ENCODE results near the gene LARGE1.

Gene LARGE1

GRCh38 chr22:33513388-33514338 lies 406.6 kb downstream of the LARGE1 start:
- DNase-seq, result no peak

- no peak for DNase-seq
These were observed 407.4 kb downstream of the LARGE1 start for GRCh38 chr22:33512908-33513307.

- DNase-seq, result no peak
These were observed 409.8 kb downstream of the LARGE1 start for GRCh38 chr22:33510429-33510904.

GRCh38 chr22:33504941-33505625 lies 415.2 kb downstream of the LARGE1 start:
- DNase-seq, result no peak

- no peak for DNase-seq
These were observed 424.2 kb downstream of the LARGE1 start for GRCh38 chr22:33496112-33496511.

- no peak for DNase-seq
These were observed 426.6 kb downstream of the LARGE1 start for GRCh38 chr22:33493476-33494205.

- DNase-seq, result no peak
These were observed 428.0 kb downstream of the LARGE1 start for GRCh38 chr22:33492210-33492651.

GRCh38 chr22:33487041-33487716 lies 433.1 kb downstream of the LARGE1 start:
- no peak for DNase-seq

- DNase-seq, result no peak
These were observed 438.7 kb downstream of the LARGE1 start for GRCh38 chr22:33481550-33481949.

GRCh38 chr22:33477120-33478111 lies 442.9 kb downstream of the LARGE1 start:
- no peak for DNase-seq

- no peak for DNase-seq
These were observed 443.6 kb downstream of the LARGE1 start for GRCh38 chr22:33476716-33477115.

GRCh38 chr22:33476206-33476605 lies 444.1 kb downstream of the LARGE1 start:
- no peak for DNase-seq

- DNase-seq, result no peak
These were observed 445.7 kb downstream of the LARGE1 start for GRCh38 chr22:33474587-33474986.

GRCh38 chr22:33472462-33473344 lies 447.6 kb downstream of the LARGE1 start:
- DNase-seq, result no peak

GRCh38 chr22:33470456-33470855 lies 449.8 kb downstream of the LARGE1 start:
- DNase-seq, result no peak

GRCh38 chr22:33467620-33468095 lies 452.6 kb downstream of the LARGE1 start:
- no peak for DNase-seq

- DNase-seq, result no peak
These were observed 453.2 kb downstream of the LARGE1 start for GRCh38 chr22:33467080-33467479.

GRCh38 chr22:33465554-33465953 lies 454.7 kb downstream of the LARGE1 start:
- DNase-seq, result no peak

- DNase-seq, result no peak
These were observed 455.6 kb downstream of the LARGE1 start for GRCh38 chr22:33464698-33465097.

All from activated CD4-positive, CD25-positive, alpha-beta regulatory T cell (primary cell).